Islet precursor cell (in vitro differentiated cells): ENCODE data around the gene NEK1.
A peak's percentile ranks its signal among the peaks of the same experiment; 100 is the strongest.
"Not testable (repeated sequence)": the region's sequence is repeated elsewhere in the genome, so short reads cannot be mapped to it uniquely, and the experiment has no call there.

ENCODE experiments used
- DNase-seq: peaks from one replicate; pipeline ENCODE4 v3.0.0-alpha.2; 2018

NEK1 gene

GRCh38 chr4:169492436-169493163 is 119.8 kb downstream of the NEK1 start:
- peak; percentile 56 for DNase-seq

- DNase-seq, result no peak
Observed at GRCh38 chr4:169491211-169491610, 121.2 kb downstream of the NEK1 start.

DNA sequence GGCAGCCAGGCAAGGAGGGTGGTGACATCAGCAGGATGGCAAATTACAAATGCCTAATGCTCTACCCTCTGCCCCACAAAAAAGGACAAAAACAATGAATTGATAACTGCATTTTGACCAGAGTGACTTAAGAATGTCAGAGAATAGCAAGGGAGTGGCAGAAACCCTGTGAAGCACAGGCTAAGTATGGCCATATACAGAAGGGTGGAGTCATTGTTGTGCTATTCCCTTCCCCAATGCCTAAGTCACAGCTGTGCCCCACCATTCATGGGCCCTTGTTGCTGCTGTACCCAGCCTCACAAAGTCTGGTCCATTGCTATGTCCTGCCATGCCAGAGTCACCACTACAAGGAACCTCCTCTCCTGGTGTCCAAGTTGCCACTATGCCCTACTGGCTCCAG is 123.1 kb downstream of the NEK1 start:
- no peak for DNase-seq

GRCh38 chr4:169485791-169486742 is 126.3 kb downstream of the NEK1 start:
- no peak for DNase-seq

DNA sequence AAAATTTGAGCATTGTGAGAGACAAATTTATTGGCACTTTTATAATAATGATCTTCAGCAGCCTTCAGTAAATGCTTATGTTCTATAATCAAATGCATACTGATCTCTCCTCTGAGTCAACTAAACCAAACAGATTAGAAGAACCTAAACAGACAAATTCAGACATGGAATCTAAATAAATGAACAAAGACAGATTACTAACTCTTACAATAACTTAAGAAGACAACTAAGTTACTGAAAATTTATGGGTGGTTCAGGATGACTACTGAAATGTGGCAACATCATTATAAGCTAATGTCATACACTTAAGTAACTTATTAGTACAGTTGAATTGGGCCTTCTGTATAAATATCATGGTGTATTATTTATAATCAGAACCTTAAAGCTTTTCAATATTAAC is 127.3 kb downstream of the NEK1 start:
- DNase-seq, result no peak

DNA sequence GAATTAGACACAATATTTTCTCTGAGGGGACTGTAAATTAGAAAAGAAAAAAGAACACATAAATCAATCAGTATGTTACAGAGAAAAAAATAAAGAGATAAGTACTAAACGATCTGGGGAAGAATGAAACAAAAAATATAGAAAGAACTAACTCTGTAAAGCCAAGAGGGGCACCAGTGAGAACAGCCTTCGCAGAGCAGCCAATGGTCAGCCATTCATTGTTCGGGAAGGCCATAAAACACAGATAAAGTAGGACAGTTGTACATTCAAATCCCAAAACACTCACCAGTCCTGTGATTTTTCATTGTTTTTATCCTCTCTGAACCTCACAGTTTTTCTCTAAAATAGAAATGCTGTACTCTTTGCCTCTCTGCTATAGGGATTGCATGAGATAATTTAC is 127.9 kb downstream of the NEK1 start:
- no peak for DNase-seq

DNA sequence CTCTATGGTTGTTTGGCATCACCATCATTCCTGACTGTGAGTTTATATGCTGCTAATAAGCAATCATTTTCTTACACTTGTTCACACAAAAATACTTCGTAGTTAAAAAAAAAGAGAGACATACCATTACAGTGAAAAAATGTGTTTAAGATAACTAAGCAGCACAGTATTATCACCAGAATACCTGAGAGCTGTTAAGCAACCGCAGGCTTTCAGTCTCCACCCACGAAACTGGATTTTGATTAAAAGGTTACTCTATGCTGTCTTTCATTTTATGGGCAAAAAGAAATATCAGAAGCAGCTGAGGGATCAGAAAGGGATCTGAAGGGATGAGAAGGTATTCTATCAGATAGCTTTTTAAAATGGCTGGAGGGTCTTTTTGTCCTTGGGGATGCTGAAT is 148.3 kb downstream of the NEK1 start:
- no peak for DNase-seq

DNA sequence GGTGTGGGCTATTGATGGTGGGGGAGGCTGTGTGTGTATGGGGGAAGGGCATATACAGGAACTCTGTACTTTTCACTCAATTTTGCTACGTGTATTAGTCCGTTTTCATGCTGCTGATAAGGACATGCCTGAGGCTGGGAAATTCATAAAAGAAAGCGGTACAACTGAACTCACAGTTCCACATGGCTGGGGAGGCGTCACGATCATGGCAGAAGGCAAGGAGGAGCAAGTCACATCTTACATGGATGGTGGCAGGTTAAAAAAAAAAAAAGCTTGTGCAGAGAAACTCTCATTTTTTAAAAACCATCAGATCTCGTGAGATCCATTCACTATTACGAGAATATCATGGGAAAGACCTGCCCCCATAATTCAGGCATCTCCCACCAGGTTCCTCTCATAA is 152.3 kb downstream of the NEK1 start:
- no peak for DNase-seq

DNA sequence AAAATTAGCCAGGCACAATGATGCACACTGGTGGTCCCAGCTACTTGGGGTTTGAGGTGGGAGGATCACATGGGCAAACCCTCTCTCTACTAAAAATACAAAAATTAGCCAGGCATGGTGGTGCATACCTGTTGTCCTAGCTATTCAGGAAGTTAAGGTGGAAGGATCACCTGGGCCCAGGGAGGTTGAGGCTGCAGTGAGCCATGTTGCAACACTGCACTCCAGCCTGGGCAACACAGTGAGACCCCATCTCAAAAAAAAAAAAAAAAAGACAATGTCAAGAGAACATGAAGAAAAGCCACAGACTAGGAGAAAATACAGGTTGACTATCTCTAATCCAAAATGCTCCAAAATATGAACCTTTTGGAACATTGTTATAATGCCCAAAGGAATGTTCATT is 153.8 kb downstream of the NEK1 start:
- no peak for DNase-seq

- DNase-seq, result not testable (repeated sequence)
Observed at GRCh38 chr4:169452644-169453043, 159.7 kb downstream of the NEK1 start.

GRCh38 chr4:169448935-169449334 is 163.4 kb downstream of the NEK1 start:
- not testable (repeated sequence) for DNase-seq

DNA sequence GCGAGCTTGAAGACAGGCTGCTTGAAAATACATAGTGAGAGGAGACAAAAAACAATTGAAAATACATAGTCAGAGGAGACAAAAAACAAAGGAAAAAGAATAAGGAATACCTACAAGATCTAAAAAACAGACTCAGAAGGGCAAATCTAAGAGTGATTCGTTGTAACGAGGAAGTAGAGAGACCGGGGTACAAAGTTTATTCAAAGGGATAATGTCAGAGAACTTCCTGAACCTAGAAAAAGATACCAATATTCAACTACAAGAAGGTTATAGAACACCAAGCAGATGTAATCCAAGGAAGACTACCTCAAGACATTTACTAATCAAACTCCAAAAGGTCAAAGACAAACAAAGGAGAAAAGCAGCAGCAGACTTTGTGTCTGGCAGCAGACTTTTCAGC is 165.6 kb downstream of the NEK1 start:
- DNase-seq, result no peak

DNA sequence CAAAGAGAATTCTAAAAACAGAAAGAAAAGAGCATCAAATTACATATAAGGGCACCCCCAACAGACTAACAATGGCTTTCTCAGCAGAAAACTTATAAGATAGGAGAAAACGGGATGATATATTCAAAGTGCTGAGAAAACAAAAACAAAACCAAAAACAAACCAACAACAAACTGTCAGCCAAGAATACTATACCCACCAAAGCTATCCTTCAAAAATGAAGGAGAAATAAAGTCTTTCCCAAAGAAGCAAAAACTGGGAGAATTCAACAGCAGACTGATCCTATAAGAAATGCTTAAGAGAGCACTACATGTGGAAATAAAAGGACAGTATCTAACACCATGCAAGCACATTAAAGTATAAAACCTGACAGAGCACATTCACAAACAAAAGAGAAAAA is 168.6 kb downstream of the NEK1 start:
- no peak for DNase-seq

DNA sequence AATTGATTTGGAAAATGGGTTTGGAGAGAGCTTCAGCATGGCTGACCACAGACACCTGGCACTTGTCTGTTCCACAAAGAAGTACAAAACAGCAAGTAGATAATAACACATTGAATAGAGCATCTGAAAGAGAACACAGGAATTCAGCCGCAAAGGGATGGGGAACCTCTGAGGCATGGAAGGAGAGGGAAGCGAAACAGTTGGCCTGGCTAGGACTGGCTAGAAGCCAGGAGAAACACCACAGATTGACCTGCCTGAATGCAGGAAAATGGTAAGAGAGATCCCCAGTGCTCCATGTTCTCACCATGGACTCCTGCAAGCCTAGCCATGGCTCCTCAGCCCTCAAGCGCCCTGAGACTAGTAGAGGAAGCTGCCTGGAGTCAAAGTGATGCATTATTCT is 171.9 kb downstream of the NEK1 start:
- no peak for DNase-seq

- no peak for DNase-seq
Observed at GRCh38 chr4:169439244-169439643, 173.1 kb downstream of the NEK1 start.

DNA sequence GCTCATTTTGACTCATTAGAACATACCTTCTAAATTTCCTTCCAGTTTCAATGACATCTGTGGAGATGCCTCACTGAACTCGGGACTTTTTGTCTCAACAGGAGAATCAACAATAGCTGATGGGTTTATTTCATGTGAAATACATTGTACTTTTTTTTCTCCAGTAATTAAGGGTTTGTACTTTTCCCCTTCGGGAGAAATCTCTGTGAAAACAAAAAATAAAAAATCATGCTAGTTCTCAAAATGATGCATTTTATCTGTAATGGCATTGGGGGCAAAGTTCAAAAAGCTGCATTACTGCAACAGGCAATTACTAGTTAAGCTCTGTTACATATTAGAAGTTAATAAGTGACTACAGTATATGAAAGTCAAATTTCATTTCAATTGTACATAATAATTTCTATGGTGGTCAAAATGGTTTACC is 174.3 kb downstream of the NEK1 start:
- no peak for DNase-seq

GRCh38 chr4:169437299-169438047 is 174.9 kb downstream of the NEK1 start:
- no peak for DNase-seq

DNA sequence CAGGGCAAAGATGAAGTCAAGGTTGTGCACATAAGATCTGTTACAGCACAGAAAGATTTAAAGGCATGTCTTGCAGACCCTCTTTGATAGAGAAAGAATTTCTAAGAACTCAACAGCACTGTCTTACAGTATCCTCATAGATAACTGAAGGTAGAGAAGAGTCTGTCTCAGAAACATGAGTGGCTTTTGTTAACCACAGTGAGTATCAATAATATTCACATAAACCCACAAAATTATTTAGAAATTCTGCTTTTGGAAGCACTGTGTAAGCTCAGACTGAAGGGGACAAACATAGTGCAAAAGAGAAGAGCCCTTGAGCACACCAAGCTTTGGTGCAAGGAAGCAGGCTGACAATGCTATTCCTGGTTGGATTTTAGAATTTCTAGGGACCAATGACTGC is 175.6 kb downstream of the NEK1 start:
- no peak for DNase-seq

GRCh38 chr4:169428376-169428775 is 184.0 kb downstream of the NEK1 start:
- no peak for DNase-seq

GRCh38 chr4:169427727-169428126 is 184.7 kb downstream of the NEK1 start:
- DNase-seq, result not testable (repeated sequence)

GRCh38 chr4:169420291-169420690 is 192.1 kb downstream of the NEK1 start:
- DNase-seq, result no peak

DNA sequence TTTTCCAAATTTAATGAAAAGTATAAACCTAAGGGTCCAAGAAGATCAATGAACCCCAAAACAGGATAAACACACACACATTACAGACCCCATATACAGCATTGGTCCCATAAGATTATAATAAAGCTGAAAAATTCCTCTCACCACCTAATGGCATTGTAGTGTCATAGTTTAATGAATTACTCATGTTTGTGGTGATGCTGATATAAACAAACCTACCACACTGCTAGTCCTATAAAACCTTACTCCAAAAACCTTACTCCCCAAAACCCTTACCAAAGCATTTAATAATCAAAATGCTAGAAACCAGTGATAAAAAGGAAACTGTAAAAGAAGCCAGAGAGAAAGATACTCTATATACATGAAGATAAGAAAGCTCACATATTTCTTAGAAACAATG is 193.5 kb downstream of the NEK1 start:
- no peak for DNase-seq

DNA sequence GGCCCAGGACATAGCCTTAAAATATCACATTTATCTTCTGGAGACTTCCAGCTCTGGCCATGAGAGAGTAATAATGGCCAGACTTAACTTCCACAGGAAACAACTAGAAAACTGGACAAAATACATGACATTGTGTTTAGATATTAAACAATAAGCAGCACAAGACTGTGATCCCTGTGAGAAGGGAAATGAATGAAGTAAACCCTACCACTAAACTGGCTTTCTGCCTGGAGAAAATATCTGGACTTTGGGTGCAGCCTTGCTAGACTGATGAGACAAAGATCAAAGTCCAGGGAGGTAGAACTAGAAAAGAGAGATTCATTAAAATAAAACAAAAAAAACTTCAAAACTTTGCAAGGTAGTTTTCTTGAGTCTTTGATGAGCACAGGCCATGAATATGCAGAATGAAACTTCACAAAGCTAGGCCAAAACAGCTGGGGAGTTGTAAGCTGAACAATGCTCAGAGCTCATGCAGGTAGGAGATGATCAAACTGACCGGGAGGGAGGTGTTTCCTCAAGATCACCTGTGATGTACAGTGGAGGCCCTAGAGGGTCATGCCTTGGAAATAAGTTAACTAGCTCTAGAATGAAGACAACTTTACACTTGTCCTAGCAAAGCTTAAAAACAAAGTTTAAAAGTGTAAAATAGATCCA is 194.6 kb downstream of the NEK1 start:
- DNase-seq, result no peak
